CD14-positive monocyte (primary cell): Measurements from ENCODE around the gene ROMO1. TPM values are rescaled to one million over a fixed set of nuclear protein-coding genes. Genes with fewer than 3 reads are reported as not detected.

Experiments used
- DNase-seq, 3 donors: peaks; one replicate each; pipeline ENCODE4 v3.0.0-alpha.2; 2011 to 2022
- H2AFZ ChIP-seq: 2 replicates; pipeline ENCODE4 v1.6.0; 2012; ENCODE audit warnings: mild to moderate bottlenecking, low read depth, low read length, inconsistent platforms; ENCODE audit not compliant: insufficient read depth, poor library complexity, severe bottlenecking
- H3K27ac ChIP-seq, 2 donors: 1 replicate in 1 of 2; 2 replicates in 1 of 2; pipeline ENCODE4 v1.5.1; 2012 to 2013; ENCODE audit warnings: low read length in 2 of 2, control low read depth in 1 of 2, inconsistent platforms in 1 of 2, low read depth in 1 of 2, mild to moderate bottlenecking in 1 of 2
- H3K27me3 ChIP-seq, 2 donors: one replicate each; pipeline versions ENCODE4 v1.6.0 to v1.6.1; 2011 to 2013; ENCODE audit warnings: low read length in 2 of 2; ENCODE audit not compliant: control insufficient read depth in 2 of 2, insufficient read depth in 2 of 2
- H3K36me3 ChIP-seq, 2 donors: replicated peaks in 1 of 2; 1 replicate in 1 of 2; 2 replicates in 1 of 2; pipeline versions ENCODE4 v1.5.1 to v1.6.1; 2012 to 2013; ENCODE audit warnings: low read length in 2 of 2, control low read depth in 1 of 2, inconsistent platforms in 1 of 2, mild to moderate bottlenecking in 1 of 2; ENCODE audit not compliant: insufficient read depth in 2 of 2, control insufficient read depth in 1 of 2
- H3K4me1 ChIP-seq, 2 donors: 1 replicate in 1 of 2; 2 replicates in 1 of 2; pipeline versions ENCODE4 v1.5.1 to v1.6.1; 2012 to 2013; ENCODE audit warnings: low read length in 2 of 2, control low read depth in 1 of 2, inconsistent platforms in 1 of 2, mild to moderate bottlenecking in 1 of 2, moderate library complexity in 1 of 2; ENCODE audit not compliant: insufficient read depth in 2 of 2, control insufficient read depth in 1 of 2
- H3K4me2 ChIP-seq: replicated peaks from 2 replicates; pipeline ENCODE3; 2012; ENCODE audit warnings: low read length, moderate library complexity, mild to moderate bottlenecking; ENCODE audit not compliant: poor library complexity, severe bottlenecking; ENCODE audit errors: extremely low read depth
- H3K4me3 ChIP-seq, 3 experiments: fragments of 200-600 bp in 1 of 3; sonication (generic) in 1 of 3; replicated peaks in 1 of 3; 1 replicate in 2 of 3; 2 replicates in 1 of 3; pipeline ENCODE4 v1.5.1; 2011 to 2013; ENCODE audit warnings: low read length in 3 of 3, mild to moderate bottlenecking in 3 of 3, control low read depth in 2 of 3, low read depth in 2 of 3, inconsistent platforms in 1 of 3, moderate library complexity in 1 of 3
- H3K79me2 ChIP-seq: 2 replicates; pipeline ENCODE4 v1.6.0; 2012; ENCODE audit warnings: mild to moderate bottlenecking, control low read depth, inconsistent platforms, low read length, moderate library complexity; ENCODE audit not compliant: insufficient read depth
- H3K9ac ChIP-seq: 2 replicates; pipeline ENCODE4 v1.6.0; 2017; ENCODE audit warnings: low read length, mild to moderate bottlenecking; ENCODE audit not compliant: insufficient read depth, poor library complexity, severe bottlenecking
- H3K9me3 ChIP-seq, 2 donors: replicated peaks in 1 of 2; 1 replicate in 1 of 2; 2 replicates in 1 of 2; pipeline versions ENCODE4 v1.5.1 to v1.6.1; 2012 to 2013; ENCODE audit warnings: low read length in 2 of 2, control low read depth in 1 of 2; ENCODE audit not compliant: control insufficient read depth in 1 of 2, insufficient read depth in 1 of 2
- H4K20me1 ChIP-seq: 2 replicates; pipeline ENCODE4 v1.6.0; 2012; ENCODE audit warnings: mild to moderate bottlenecking, low read length, control low read depth, moderate library complexity; ENCODE audit not compliant: insufficient read depth
- H3K27ac Mint-ChIP-seq, 7 donors: one replicate each; pipeline ENCODE4 v1.8.0; 2020; ENCODE audit warnings: mild to moderate bottlenecking in 7 of 7, mixed read lengths in 7 of 7, moderate library complexity in 6 of 7, inconsistent platforms in 2 of 7
- H3K27me3 Mint-ChIP-seq, 3 donors: one replicate each; pipeline ENCODE4 v1.8.0; 2021 to 2022; ENCODE audit warnings: low read depth in 3 of 3, mild to moderate bottlenecking in 3 of 3, mixed read lengths in 3 of 3, moderate library complexity in 3 of 3, inconsistent platforms in 1 of 3
- H3K36me3 Mint-ChIP-seq, 2 donors: one replicate each; pipeline ENCODE4 v1.8.0; 2020; ENCODE audit warnings: mixed read lengths in 2 of 2, inconsistent platforms in 1 of 2, mild to moderate bottlenecking in 1 of 2
- H3K4me1 Mint-ChIP-seq: one replicate; pipeline ENCODE4 v1.8.0; 2020; ENCODE audit warnings: mild to moderate bottlenecking, mixed read lengths
- H3K4me3 Mint-ChIP-seq, 2 donors: one replicate each; pipeline ENCODE4 v1.8.0; 2020; ENCODE audit warnings: mild to moderate bottlenecking in 2 of 2, mixed read lengths in 2 of 2, moderate library complexity in 1 of 2
- H3K9me3 Mint-ChIP-seq, 7 donors: one replicate each; pipeline ENCODE4 v1.8.0; 2020 to 2022; ENCODE audit warnings: mixed read lengths in 7 of 7, mild to moderate bottlenecking in 6 of 7, moderate library complexity in 6 of 7, inconsistent platforms in 2 of 7
- WGBS: methylation state at CpG from one replicate; pipeline ENCODE4 v1.1.5; 2013; ENCODE audit warnings: missing lambda C conversion rate; ENCODE audit not compliant: insufficient coverage; 5-methylcytosine and 5-hydroxymethylcytosine counted together
- intact Hi-C, 2 donors: fragments of 100-400 bp; cut with micrococcal nuclease; formaldehyde crosslinking; loops; one replicate each; pipeline versions ENCODE4 v1.15.0 to v1.15.1; 2023
- polyA plus RNA-seq, 3 donors: library from polyadenylated mRNA; depleted of rRNA in 1 of 3; unstranded in 2 of 3; stranded (reverse) in 1 of 3; fragments of 300-500 nt in 2 of 3; fragments of >200 nt in 1 of 3; fragmentation: Illumina TruSeq in 2 of 3; gene quantifications; 1 replicate in 2 of 3; 2 replicates in 1 of 3; pipeline ENCODE4 v1.2.3, GENCODE V29; 2012 to 2021
- TF ChIP-seq, protein P1 (sequence below): fragments of 200-600 bp; IDR thresholded peaks from one replicate; pipeline ENCODE4 v1.8.0; 2022; ENCODE audit warnings: antibody characterized with exemption, mild to moderate bottlenecking

ROMO1 gene
- polyA plus RNA-seq, 3 donors: 220 to 448 (median 352) TPM

DNA sequence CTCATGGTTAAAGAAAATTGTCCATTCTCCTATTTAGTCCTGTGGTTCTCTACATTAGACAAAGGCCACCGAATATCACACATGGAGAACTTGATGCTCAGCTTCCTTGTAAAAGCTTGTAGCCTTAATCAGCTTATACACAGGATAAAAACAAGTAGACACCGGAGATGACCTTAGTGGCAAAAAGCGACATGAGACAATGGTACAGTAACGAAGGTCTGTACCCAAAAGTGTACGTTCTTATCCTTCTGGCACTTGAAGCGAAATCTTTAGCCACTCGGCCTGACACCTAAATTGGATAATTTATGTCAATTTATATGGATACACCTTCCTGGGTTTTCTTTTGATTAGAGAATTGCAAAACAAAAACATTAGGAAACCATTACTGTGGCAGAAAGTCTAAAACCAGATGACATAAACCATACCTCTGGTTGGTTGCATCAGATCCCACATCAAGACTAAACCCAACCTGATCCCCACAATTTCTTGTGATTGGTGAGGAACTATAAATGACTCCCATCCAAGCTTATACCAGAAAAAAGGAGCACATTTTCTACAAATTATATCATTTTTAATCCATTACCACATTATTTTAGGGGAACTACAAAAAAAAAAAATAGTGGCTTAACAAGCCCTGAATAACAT, 36.7 kb downstream of the ROMO1 start:
- Mint-ChIP-seq H3K4me3 (no peak overlapping the region), H3K9me3 (no peaks in the 10 kb centered on the region), H3K4me1 (peaks cover 23% of the 10 kb centered on the region), H3K27me3 (no peaks in the 10 kb centered on the region), H3K36me3 (peaks cover 70 to 97% of the 10 kb centered on the region in 2 donors), H3K27ac (peak overlapping the region in 1 of 7 donors; percentile 15)
- Histone ChIP-seq H2AFZ (no peak overlapping the region), H3K36me3 (peaks cover 95 to 98% of the 10 kb centered on the region in 2 donors), H3K27ac (no peak overlapping the region), H4K20me1 (peaks cover 100% of the 10 kb centered on the region), H3K4me2 (no peak overlapping the region), H3K9ac (no peak overlapping the region), H3K4me1 (peaks cover 14 to 36% of the 10 kb centered on the region in 2 donors), H3K9me3 (no peaks in the 10 kb centered on the region), H3K79me2 (peaks cover 100% of the 10 kb centered on the region), H3K4me3 (no peak overlapping the region), H3K27me3 (no peaks in the 10 kb centered on the region)
- intact Hi-C loops: loop anchor here in 1 of 2 donors (2.0 to 5.0 kb wide), 2 partner anchors 15 to 34 kb away; no protein-coding TSS in a partner anchor
- no CpG with 5 or more reads among the region's 7 CpGs for WGBS
- DNase-seq: no peak
- TF ChIP-seq, protein P1, sequence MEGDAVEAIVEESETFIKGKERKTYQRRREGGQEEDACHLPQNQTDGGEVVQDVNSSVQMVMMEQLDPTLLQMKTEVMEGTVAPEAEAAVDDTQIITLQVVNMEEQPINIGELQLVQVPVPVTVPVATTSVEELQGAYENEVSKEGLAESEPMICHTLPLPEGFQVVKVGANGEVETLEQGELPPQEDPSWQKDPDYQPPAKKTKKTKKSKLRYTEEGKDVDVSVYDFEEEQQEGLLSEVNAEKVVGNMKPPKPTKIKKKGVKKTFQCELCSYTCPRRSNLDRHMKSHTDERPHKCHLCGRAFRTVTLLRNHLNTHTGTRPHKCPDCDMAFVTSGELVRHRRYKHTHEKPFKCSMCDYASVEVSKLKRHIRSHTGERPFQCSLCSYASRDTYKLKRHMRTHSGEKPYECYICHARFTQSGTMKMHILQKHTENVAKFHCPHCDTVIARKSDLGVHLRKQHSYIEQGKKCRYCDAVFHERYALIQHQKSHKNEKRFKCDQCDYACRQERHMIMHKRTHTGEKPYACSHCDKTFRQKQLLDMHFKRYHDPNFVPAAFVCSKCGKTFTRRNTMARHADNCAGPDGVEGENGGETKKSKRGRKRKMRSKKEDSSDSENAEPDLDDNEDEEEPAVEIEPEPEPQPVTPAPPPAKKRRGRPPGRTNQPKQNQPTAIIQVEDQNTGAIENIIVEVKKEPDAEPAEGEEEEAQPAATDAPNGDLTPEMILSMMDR: no peak

DNA sequence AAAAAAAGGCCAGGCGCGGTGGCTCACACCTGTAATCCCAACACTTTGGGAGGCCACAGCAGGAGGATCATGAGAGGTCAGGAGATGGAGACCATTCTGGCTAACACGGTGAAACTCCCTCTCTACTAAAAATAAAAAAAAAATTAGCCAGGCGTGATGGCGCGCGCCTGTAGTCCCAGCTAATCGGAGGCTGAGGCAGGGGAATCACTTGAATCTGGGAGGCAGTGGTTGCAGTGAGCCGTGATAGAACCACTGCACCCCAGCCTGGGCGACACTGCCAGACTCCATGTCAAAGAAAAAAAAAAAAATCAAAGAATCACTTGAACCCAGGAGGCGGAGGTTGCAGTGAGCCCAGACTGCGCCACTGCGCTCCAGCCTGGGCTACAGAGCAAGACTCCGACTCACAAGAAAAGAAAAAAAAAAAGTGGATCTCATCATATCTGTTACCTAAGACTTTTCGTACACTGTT, 38.7 kb downstream of the ROMO1 start:
- Mint-ChIP-seq H3K9me3 (no peaks in the 10 kb centered on the region), H3K36me3 (peaks cover 57 to 81% of the 10 kb centered on the region in 2 donors), H3K4me1 (peaks cover 28% of the 10 kb centered on the region), H3K4me3 (no peak overlapping the region), H3K27ac (peak overlapping the region in 1 of 7 donors; percentile 43), H3K27me3 (no peaks in the 10 kb centered on the region)
- 98% methylated on average over 5 of the region's 15 CpGs for WGBS
- H3K36me3 ChIP-seq: peaks cover 76 to 78% of the 10 kb centered on the region in 2 donors
- H4K20me1 ChIP-seq: peaks cover 86% of the 10 kb centered on the region
- TF ChIP-seq, protein P1: no peak
- no peaks in the 10 kb centered on the region for H3K27me3 ChIP-seq
- H3K9me3 ChIP-seq: no peaks in the 10 kb centered on the region
- H3K27ac ChIP-seq: no peak overlapping the region
- H2AFZ ChIP-seq: no peak overlapping the region
- no peak overlapping the region for H3K4me3 ChIP-seq
- DNase-seq: no peak
- H3K4me1 ChIP-seq: peaks cover 17 to 40% of the 10 kb centered on the region in 2 donors
- intact Hi-C loops: loop anchor here in 1 of 2 donors (2.0 to 5.0 kb wide), 2 partner anchors 17 to 36 kb away; no protein-coding TSS in a partner anchor
- H3K9ac ChIP-seq: no peak overlapping the region
- H3K4me2 ChIP-seq: no peak overlapping the region
- peaks cover 96% of the 10 kb centered on the region for H3K79me2 ChIP-seq
